K562 (cell line): ENCODE measurements around the gene TPCN1. TPM values are rescaled to one million over a fixed set of nuclear protein-coding genes. Genes with fewer than 3 reads are reported as not detected.

Source experiments
- ARID1B ChIP-seq: fragments of 450-650 bp; IDR thresholded peaks from 2 replicates; pipeline ENCODE4 v1.6.1; 2016; ENCODE audit warnings: antibody characterized with exemption, mild to moderate bottlenecking, inconsistent platforms
- ARID4B ChIP-seq: sonication (generic); formaldehyde crosslinking; IDR thresholded peaks from 2 replicates; pipeline ENCODE4 v1.8.0; 2022; ENCODE audit warnings: mild to moderate bottlenecking, missing genetic modification reagents
- ATF1 ChIP-seq, 2 experiments: fragments of 450-650 bp in 1 of 2; IDR thresholded peaks; 2 replicates each; pipeline ENCODE4 v1.6.1; 2016; ENCODE audit warnings: missing compliant biosample characterization in 1 of 2, missing genetic modification characterization in 1 of 2
- EP400 ChIP-seq: fragments of 450-650 bp; IDR thresholded peaks from 2 replicates; pipeline ENCODE4 v1.6.1; 2017; ENCODE audit warnings: antibody characterized with exemption, mild to moderate bottlenecking, moderate library complexity
- ESRRA ChIP-seq: fragments of 450-650 bp; IDR thresholded peaks from 2 replicates; pipeline ENCODE4 v1.6.1; 2014; ENCODE audit warnings: low read depth, mild to moderate bottlenecking, moderate library complexity, borderline replicate concordance
- ESRRB ChIP-seq: fragments of 250-450 bp; sonication (Bioruptor Pico); IDR thresholded peaks from 2 replicates; pipeline ENCODE4 v1.5.0; 2020; ENCODE audit warnings: mild to moderate bottlenecking, moderate library complexity, borderline replicate concordance
- FOXP4 ChIP-seq: sonication (generic); formaldehyde crosslinking; IDR thresholded peaks from 2 replicates; pipeline ENCODE4 v1.8.0; 2022; ENCODE audit warnings: mild to moderate bottlenecking, missing genetic modification reagents, borderline replicate concordance
- L3MBTL2 ChIP-seq: fragments of 450-650 bp; IDR thresholded peaks from 2 replicates; pipeline ENCODE4 v1.6.1; 2016; ENCODE audit warnings: mild to moderate bottlenecking, moderate library complexity
- NR1H2 ChIP-seq: sonication (generic); formaldehyde crosslinking; IDR thresholded peaks from 2 replicates; pipeline ENCODE4 v1.4.0; 2020; ENCODE audit warnings: mild to moderate bottlenecking, missing genetic modification reagents
- PCBP1 ChIP-seq: fragments of 200-400 bp; formaldehyde crosslinking; IDR thresholded peaks from 2 replicates; pipeline ENCODE4 v1.6.1; 2018; ENCODE audit warnings: mild to moderate bottlenecking, low read depth, low read length; ENCODE audit not compliant: poor library complexity, severe bottlenecking
- SFPQ ChIP-seq: fragments of 200-400 bp; formaldehyde crosslinking; IDR thresholded peaks from 2 replicates; pipeline ENCODE4 v1.6.1; 2017; ENCODE audit warnings: mild to moderate bottlenecking, low read depth, low read length, moderate library complexity
- SP2 ChIP-seq: IDR thresholded peaks from 2 replicates; pipeline ENCODE4 v1.6.1; 2011; ENCODE audit warnings: mild to moderate bottlenecking, low read depth, low read length, moderate library complexity; ENCODE audit not compliant: poor library complexity, severe bottlenecking; ENCODE audit errors: extremely low read depth
- SRSF3 ChIP-seq: fragments of 200-400 bp; formaldehyde crosslinking; IDR thresholded peaks from 2 replicates; pipeline ENCODE4 v1.6.1; 2016; ENCODE audit warnings: mild to moderate bottlenecking, low read length, moderate library complexity; ENCODE audit not compliant: insufficient read depth
- SUPT5H ChIP-seq: fragments of 450-650 bp; IDR thresholded peaks from 2 replicates; pipeline ENCODE4 v1.6.1; 2016
- USF2 ChIP-seq: sonication (generic); formaldehyde crosslinking; IDR thresholded peaks from 2 replicates; pipeline ENCODE4 v1.5.0; 2020; ENCODE audit warnings: missing genetic modification reagents
- ZNF551 ChIP-seq: fragments of 250-450 bp; sonication (Bioruptor Pico); IDR thresholded peaks from 2 replicates; pipeline ENCODE4 v1.5.0; 2021; ENCODE audit warnings: mild to moderate bottlenecking, moderate library complexity
- ZSCAN32 ChIP-seq: fragments of 450-650 bp; formaldehyde crosslinking; IDR thresholded peaks from 2 replicates; pipeline ENCODE4 v1.4.0; 2020; ENCODE audit warnings: mild to moderate bottlenecking, moderate library complexity
- polyA plus RNA-seq, 8 experiments: library from polyadenylated mRNA; depleted of rRNA in 4 of 8; stranded (reverse) in 5 of 8; unstranded in 3 of 8; fragments of >200 nt; fragmentation: Nextera tagmentation in 2 of 8; fragmentation: Illumina TruSeq in 1 of 8; extraction: Ambion mirVana in 2 of 8; extraction: Trizol in 1 of 8; gene quantifications; 2 replicates each; pipeline versions ENCODE4 v1.2.1 to v1.2.3, GENCODE V29; 2011 to 2014; ENCODE audit warnings: inconsistent platforms in 1 of 8, missing spikeins in 1 of 8
- total RNA-seq, 7 experiments: library from RNA; depleted of rRNA in 6 of 7; stranded (reverse); fragments of >200 nt in 6 of 7; fragmentation: Illumina TruSeq in 2 of 7; extraction: Trizol in 2 of 7; gene quantifications; 2 replicates each; pipeline versions ENCODE4 v1.2.1 to v1.2.3, GENCODE V29; 2011 to 2021; ENCODE audit warnings: low replicate concordance in 1 of 7

Gene TPCN1
- total and polyA plus RNA-seq, 9 of the 15 experiments (the other 6 are each of a cell fraction or from before 2014, with no cell fraction given): 0.80 to 23.8 (median 7.4) TPM

GRCh38 chr12:113221181-113221996, at the start of gene TPCN1 (continued):
- peak; percentile 42 for TF ChIP-seq USF2 (CRISPR knock-in tag)
- TF ChIP-seq L3MBTL2: peak; percentile 82
- TF ChIP-seq ESRRA: peak; percentile 72
- peak; percentile 68 for TF ChIP-seq PCBP1
- 0 out of 2 replicates have a peak, but pooled peaks have one; percentile 9 for TF ChIP-seq ARID1B
- no peak for TF ChIP-seq ESRRB (CRISPR knock-in tag)
- TF ChIP-seq EP400: peak; percentile 90
- TF ChIP-seq ZNF551: no peak
- no peak for TF ChIP-seq SFPQ
- peak; percentile 54 for TF ChIP-seq SP2
- no peak for TF ChIP-seq ZSCAN32 (CRISPR knock-in tag)
- no peak for TF ChIP-seq SRSF3
- TF ChIP-seq FOXP4: no peak
- peak; percentile 68; the same call in 1 of the 2 replicates for TF ChIP-seq ARID4B
- 0 out of 2 replicates have a peak, but pooled peaks have one; percentile 26 for TF ChIP-seq SUPT5H
- no peak for TF ChIP-seq ATF1 (CRISPR knock-in tag; IDR thresholded peaks at IDR 0.05)
- TF ChIP-seq ATF1 (tag; IDR thresholded peaks at IDR 0.05): peak; percentile 66
- 0 out of 2 replicates have a peak, but pooled peaks have one; percentile 56 for TF ChIP-seq NR1H2 (CRISPR knock-in tag)
